SK-N-SH treated with all-trans-retinoic acid at 6 μM for 48 hours (cell line): ENCODE results near the gene MUC22.

Source experiments
- GLIS3 ChIP-seq: fragments of 250-450 bp; sonication (Bioruptor Pico); IDR thresholded peaks from 2 replicates; pipeline ENCODE4 v1.5.0; 2020; ENCODE audit warnings: mild to moderate bottlenecking, moderate library complexity
- OSR1 ChIP-seq: fragments of 250-450 bp; sonication (Bioruptor Pico); IDR thresholded peaks from 2 replicates; pipeline ENCODE4 v1.8.0; 2022; ENCODE audit warnings: moderate library complexity, mild to moderate bottlenecking, inconsistent platforms
- PATZ1 ChIP-seq: fragments of 250-450 bp; sonication (Bioruptor Pico); IDR thresholded peaks from 2 replicates; pipeline ENCODE4 v1.8.0; 2020; ENCODE audit warnings: mild to moderate bottlenecking, moderate library complexity, borderline replicate concordance
- POU6F1 ChIP-seq: fragments of 250-450 bp; sonication (Bioruptor Pico); IDR thresholded peaks from 2 replicates; pipeline ENCODE4 v1.8.0; 2021; ENCODE audit warnings: low read depth, mild to moderate bottlenecking, moderate library complexity, borderline replicate concordance
- ZFP30 ChIP-seq: fragments of 450-650 bp; formaldehyde crosslinking; IDR thresholded peaks from 2 replicates; pipeline ENCODE4 v1.5.0; 2022; ENCODE audit warnings: mild to moderate bottlenecking, moderate library complexity
- ZNF70 ChIP-seq: fragments of 450-650 bp; formaldehyde crosslinking; IDR thresholded peaks from 2 replicates; pipeline ENCODE4 v1.5.0; 2020; ENCODE audit warnings: mild to moderate bottlenecking, moderate library complexity

DNA sequence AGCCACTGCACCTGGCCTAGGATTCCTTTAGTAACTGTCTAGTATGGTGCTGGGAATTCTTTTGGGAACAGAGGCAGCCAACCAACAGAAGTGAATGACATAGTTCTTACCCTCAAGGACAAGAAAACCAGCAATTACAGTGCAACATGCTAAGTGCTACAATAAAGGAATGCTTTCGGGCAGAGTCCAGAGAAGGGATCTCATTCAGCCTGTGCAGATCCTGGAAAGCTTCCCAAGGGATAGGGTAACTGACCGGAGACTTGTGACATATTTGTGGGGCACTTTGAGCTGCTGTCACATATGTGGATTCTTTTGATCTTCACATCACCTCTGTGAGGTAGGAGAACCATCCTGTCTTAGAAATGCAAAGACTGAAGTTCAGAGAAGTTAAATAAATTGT lies 55.3 kb downstream of the MUC22 start:
- TF ChIP-seq ZFP30 (CRISPR knock-in tag) (no peak), POU6F1 (CRISPR knock-in tag) (no peak), OSR1 (CRISPR knock-in tag) (no peak), GLIS3 (CRISPR knock-in tag) (no peak), PATZ1 (CRISPR knock-in tag) (no peak), ZNF70 (CRISPR knock-in tag) (no peak)
